Testis (tissue), 3 donors: ENCODE measurements around the gene MOGAT3. TPM values are rescaled to one million over a fixed set of nuclear protein-coding genes. Genes with fewer than 3 reads are reported as not detected.
A peak's percentile ranks its signal among the peaks of the same experiment; 100 is the strongest.

ENCODE experiments used
- DNase-seq: peaks from one replicate; pipeline ENCODE4 v3.0.0-alpha.2; 2019
- H3K27ac ChIP-seq, 2 donors: fragments of 200-600 bp; sonication (generic); one replicate each; pipeline ENCODE4 v1.5.1; 2019
- H3K27me3 ChIP-seq: fragments of 200-600 bp; sonication (generic); one replicate; pipeline ENCODE4 v1.5.1; 2019
- H3K36me3 ChIP-seq: fragments of 200-600 bp; sonication (generic); one replicate; pipeline ENCODE4 v1.5.1; 2017; ENCODE audit warnings: low read depth; ENCODE audit errors: missing control alignments
- H3K4me1 ChIP-seq: fragments of 200-600 bp; sonication (generic); one replicate; pipeline ENCODE4 v1.5.1; 2019
- H3K4me3 ChIP-seq, 2 donors: fragments of 200-600 bp; sonication (generic); one replicate each; pipeline ENCODE4 v1.5.1; 2017 to 2019
- H3K9me3 ChIP-seq: fragments of 200-600 bp; sonication (generic); one replicate; pipeline ENCODE4 v1.5.1; 2017
- CTCF ChIP-seq, 3 experiments: fragments of 450-650 bp in 2 of 3; fragments of 200-600 bp in 1 of 3; sonication (generic) in 1 of 3; IDR thresholded peaks; one replicate each; pipeline ENCODE4 v1.5.1; 2016 to 2019; ENCODE audit warnings: antibody characterized with exemption in 3 of 3, mild to moderate bottlenecking in 2 of 3, moderate library complexity in 1 of 3
- POLR2A ChIP-seq: fragments of 450-650 bp; IDR thresholded peaks from one replicate; pipeline ENCODE4 v1.6.1; 2017; ENCODE audit warnings: antibody characterized with exemption, mild to moderate bottlenecking, moderate library complexity
- WGBS, 2 donors: methylation state at CpG; one replicate each; pipeline ENCODE4 v1.1.5; 2018; 5-methylcytosine and 5-hydroxymethylcytosine counted together
- intact Hi-C: fragments of 100-400 bp; cut with DNase I; formaldehyde crosslinking; loops from one replicate; pipeline ENCODE4 v1.15.1; 2023; ENCODE audit warnings: low total_unique reads
- microRNA-seq, 2 donors: library from miRNA; unstranded; fragments of <30 nt; microRNA quantifications; one replicate each; pipeline ENCODE4, GENCODE V29; 2016; ENCODE audit warnings: borderline number of aligned reads in 2 of 2, borderline replicate concordance in 1 of 2
- polyA plus RNA-seq: library from polyadenylated mRNA; stranded (reverse); fragments of 350-450 nt; fragmentation: Illumina TruSeq; extraction: RNeasy Lipid Tissue Mini Kit (QIAGEN cat#74804); gene quantifications from one replicate; pipeline ENCODE4 v1.2.3, GENCODE V29; 2014; ENCODE audit warnings: low read depth, low replicate concordance; ENCODE audit not compliant: insufficient read depth
- small RNA-seq, 2 donors: library from RNA; depleted of rRNA; stranded (forward); fragments of <200 nt; gene quantifications; one replicate each; pipeline ENCODE3, GENCODE V24; 2016
- total RNA-seq, 2 donors: library from RNA; depleted of rRNA; stranded (reverse); fragments of >200 nt; gene quantifications; one replicate each; pipeline ENCODE4 v1.2.3, GENCODE V29; 2016

MOGAT3 gene
- total and polyA plus RNA-seq, 3 donors from 2014 or later, result not detected

- Histone ChIP-seq H3K9me3 (no peaks in the 10 kb centered on the region), H3K27me3 (no peaks in the 10 kb centered on the region), H3K4me1 (peaks cover 11% of the 10 kb centered on the region), H3K36me3 (no peaks in the 10 kb centered on the region), H3K4me3 (peak within 1 kb of the TSS; percentile 77 to 93), H3K27ac (peak within 1 kb of the TSS in 1 of 2 donors; percentile 46)
- TF ChIP-seq CTCF (IDR thresholded peaks at IDR 0.05), result no peak
- intact Hi-C loops, result no loop called here
- 2 to 3% methylated on average over 29 to 50 of the region's 51 CpGs for WGBS, 2 donors
- DNase-seq, result peak; percentile 97
Measured at GRCh38 chr7:101153969-101154692, 46.7 kb downstream of the MOGAT3 start, which contains the start of gene AP1S1. Gene AP1S1, plus strand, starts transcription at chr7:101154476. Its CDS starts 39 bp downstream, at chr7:101154515.

- Histone ChIP-seq H3K27me3 (no peaks in the 10 kb centered on the region), H3K4me1 (peaks cover 11% of the 10 kb centered on the region), H3K4me3 (no peak overlapping the region), H3K36me3 (no peaks in the 10 kb centered on the region), H3K27ac (no peak overlapping the region), H3K9me3 (no peaks in the 10 kb centered on the region)
- intact Hi-C loops, result no loop called here
- 87 to 93% methylated on average over 2 of the region's 2 CpGs for WGBS, 2 donors
- TF ChIP-seq CTCF (IDR thresholded peaks at IDR 0.05) (no peak), POLR2A (no peak)
- DNase-seq, result no peak
Measured at GRCh38 chr7:101151908-101152651, 48.8 kb downstream of the MOGAT3 start.

Small RNA genes within 50 kb of the gene (microRNA-seq; reads per million reads assigned to microRNA genes)
- 0 reads per million in 2 donors for gene MIR4653

Small RNA genes within 50 kb of the gene (small RNA-seq; reads per million reads assigned to genes)
- gene MIR4653, result 0 reads per million in 2 donors

Other genes with a start within 250 kb of the MOGAT3 start
- 1 to 10 TPM; 3.5 to 6.2 TPM for gene MUC12, start 231.5 kb downstream of the MOGAT3 start, total RNA-seq
- gene MUC12, start 231.5 kb downstream of the MOGAT3 start, polyA plus RNA-seq, result 5.3 TPM
- gene MUC17, start 181.0 kb downstream of the MOGAT3 start, total RNA-seq, result under 1 TPM; 0.19 to 0.24 TPM
- 0.05 TPM for gene MUC17, start 181.0 kb downstream of the MOGAT3 start, polyA plus RNA-seq
- 10 to 100 TPM; 15.3 to 20.4 TPM for gene TRIM56, start 115.6 kb downstream of the MOGAT3 start, total RNA-seq
- gene TRIM56, start 115.6 kb downstream of the MOGAT3 start, polyA plus RNA-seq, result 8.7 TPM
- gene SERPINE1, start 73.9 kb downstream of the MOGAT3 start, total RNA-seq, result 1 to 10 TPM; 5.6 to 5.8 TPM
- 7.6 TPM for gene SERPINE1, start 73.9 kb downstream of the MOGAT3 start, polyA plus RNA-seq
- 10 to 100 TPM; 31.7 to 54.8 TPM for gene AP1S1, start 46.6 kb downstream of the MOGAT3 start, total RNA-seq
- gene AP1S1, start 46.6 kb downstream of the MOGAT3 start, polyA plus RNA-seq, result 46.3 TPM
- 1 to 10 TPM; 1.2 to 2.3 TPM for gene VGF, start 35.5 kb downstream of the MOGAT3 start, total RNA-seq
- 0.87 TPM for gene VGF, start 35.5 kb downstream of the MOGAT3 start, polyA plus RNA-seq
- gene NAT16, start 20.7 kb downstream of the MOGAT3 start, total RNA-seq, result under 1 TPM; 0.31 to 0.50 TPM
- gene NAT16, start 20.7 kb downstream of the MOGAT3 start, polyA plus RNA-seq, result 0.26 TPM
- 10 to 100 TPM; 36.3 to 45.6 TPM for gene PLOD3, start 16.5 kb upstream of the MOGAT3 start, total RNA-seq
- gene PLOD3, start 16.5 kb upstream of the MOGAT3 start, polyA plus RNA-seq, result 32.1 TPM
- 10 to 100 TPM; 57.8 to 58.4 TPM for gene ZNHIT1, start 17.1 kb upstream of the MOGAT3 start, total RNA-seq
- 48.3 TPM for gene ZNHIT1, start 17.1 kb upstream of the MOGAT3 start, polyA plus RNA-seq
- gene CLDN15, start 36.8 kb upstream of the MOGAT3 start, total RNA-seq, result 10 to 100 TPM; 13.6 to 20.2 TPM
- 12.1 TPM for gene CLDN15, start 36.8 kb upstream of the MOGAT3 start, polyA plus RNA-seq
- 100 to 1,000 TPM; 228 to 273 TPM for gene FIS1, start 44.0 kb upstream of the MOGAT3 start, total RNA-seq
- 233 TPM for gene FIS1, start 44.0 kb upstream of the MOGAT3 start, polyA plus RNA-seq
- 10 to 100 TPM; 47.4 to 94.6 TPM for gene IFT22, start 120.8 kb upstream of the MOGAT3 start, total RNA-seq
- gene IFT22, start 120.8 kb upstream of the MOGAT3 start, polyA plus RNA-seq, result 270 TPM
- 1 to 10 TPM in 1 of 2 donors, under 1 TPM in 1; 0.94 to 1.1 TPM for gene COL26A1, start 161.8 kb upstream of the MOGAT3 start, total RNA-seq
- gene COL26A1, start 161.8 kb upstream of the MOGAT3 start, polyA plus RNA-seq, result 3.1 TPM